MM.1S (cell line): ENCODE data around the gene LHFPL5.

Source experiments
- EZH2 ChIP-seq: fragments of 300-600 bp; sonication (generic); optimal IDR thresholded peaks from 2 replicates; pipeline ENCODE3; 2017; ENCODE audit warnings: low read depth, mild to moderate bottlenecking, antibody characterized with exemption, low read length, mixed read lengths
- TF ChIP-seq, protein P1 (sequence below): fragments of 300-600 bp; sonication (generic); IDR thresholded peaks from 2 replicates; pipeline ENCODE4 v1.5.1; 2016; ENCODE audit warnings: antibody characterized with exemption, low read length, mixed read lengths

DNA sequence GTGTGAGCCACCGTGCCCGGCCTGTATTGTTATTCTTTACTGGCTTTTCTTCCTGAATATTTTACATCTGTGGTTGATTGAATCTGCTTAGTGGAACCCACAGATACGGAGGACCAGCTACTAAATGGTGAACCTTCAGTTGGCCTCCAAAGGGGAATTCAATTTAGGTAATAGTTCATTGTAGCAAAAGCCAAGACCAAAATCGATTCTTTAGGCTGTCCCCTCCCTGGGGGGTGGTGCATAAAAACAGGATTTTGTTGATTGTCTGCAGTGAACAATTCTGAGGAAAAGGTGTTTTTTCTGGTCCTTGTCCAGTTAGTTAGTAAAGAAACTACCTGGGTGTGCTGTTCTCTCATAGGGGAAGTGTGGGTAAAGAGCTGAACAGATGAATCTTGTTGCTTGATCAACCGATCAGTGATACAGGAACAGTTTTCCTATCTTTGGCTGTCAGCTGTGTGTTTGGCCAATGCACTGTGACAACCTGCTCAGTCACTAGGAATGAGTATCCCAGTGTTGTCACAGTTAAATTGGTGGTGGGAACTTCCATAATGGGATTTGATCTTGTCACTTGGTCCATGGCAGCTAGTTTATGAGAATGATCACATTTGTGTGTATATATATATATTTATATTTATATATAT is 19.5 kb downstream of the LHFPL5 start:
- TF ChIP-seq, protein P1, sequence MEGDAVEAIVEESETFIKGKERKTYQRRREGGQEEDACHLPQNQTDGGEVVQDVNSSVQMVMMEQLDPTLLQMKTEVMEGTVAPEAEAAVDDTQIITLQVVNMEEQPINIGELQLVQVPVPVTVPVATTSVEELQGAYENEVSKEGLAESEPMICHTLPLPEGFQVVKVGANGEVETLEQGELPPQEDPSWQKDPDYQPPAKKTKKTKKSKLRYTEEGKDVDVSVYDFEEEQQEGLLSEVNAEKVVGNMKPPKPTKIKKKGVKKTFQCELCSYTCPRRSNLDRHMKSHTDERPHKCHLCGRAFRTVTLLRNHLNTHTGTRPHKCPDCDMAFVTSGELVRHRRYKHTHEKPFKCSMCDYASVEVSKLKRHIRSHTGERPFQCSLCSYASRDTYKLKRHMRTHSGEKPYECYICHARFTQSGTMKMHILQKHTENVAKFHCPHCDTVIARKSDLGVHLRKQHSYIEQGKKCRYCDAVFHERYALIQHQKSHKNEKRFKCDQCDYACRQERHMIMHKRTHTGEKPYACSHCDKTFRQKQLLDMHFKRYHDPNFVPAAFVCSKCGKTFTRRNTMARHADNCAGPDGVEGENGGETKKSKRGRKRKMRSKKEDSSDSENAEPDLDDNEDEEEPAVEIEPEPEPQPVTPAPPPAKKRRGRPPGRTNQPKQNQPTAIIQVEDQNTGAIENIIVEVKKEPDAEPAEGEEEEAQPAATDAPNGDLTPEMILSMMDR, result no peak
- no peak for TF ChIP-seq EZH2
